ENCODE data around the gene ALLC. TPM values are rescaled to one million over a fixed set of nuclear protein-coding genes. Genes with fewer than 3 reads are reported as not detected.

The ALLC gene
- total RNA-seq, 3 donors from 2014 or later: not detected

DNA sequence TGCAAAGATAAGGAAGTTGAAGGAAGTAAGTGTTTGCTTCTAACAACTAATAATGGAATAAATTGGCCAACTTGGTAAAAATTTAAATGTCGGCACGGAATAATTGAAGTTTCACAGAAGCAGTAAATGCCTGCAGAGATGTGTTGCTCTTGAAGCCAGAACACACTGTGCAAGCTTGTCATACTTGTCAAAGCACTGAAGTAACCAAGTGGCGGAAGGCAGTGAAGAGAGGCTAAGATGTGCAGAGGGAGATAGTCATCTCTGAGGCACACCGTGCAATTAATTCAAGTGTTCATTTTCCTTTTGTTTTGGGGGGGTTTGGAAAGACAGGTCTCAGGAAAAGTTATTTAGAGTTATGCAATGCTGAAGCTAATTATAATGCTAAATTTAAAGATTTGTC lies 50.6 kb downstream of the ALLC start:
- TF ChIP-seq, protein P1, sequence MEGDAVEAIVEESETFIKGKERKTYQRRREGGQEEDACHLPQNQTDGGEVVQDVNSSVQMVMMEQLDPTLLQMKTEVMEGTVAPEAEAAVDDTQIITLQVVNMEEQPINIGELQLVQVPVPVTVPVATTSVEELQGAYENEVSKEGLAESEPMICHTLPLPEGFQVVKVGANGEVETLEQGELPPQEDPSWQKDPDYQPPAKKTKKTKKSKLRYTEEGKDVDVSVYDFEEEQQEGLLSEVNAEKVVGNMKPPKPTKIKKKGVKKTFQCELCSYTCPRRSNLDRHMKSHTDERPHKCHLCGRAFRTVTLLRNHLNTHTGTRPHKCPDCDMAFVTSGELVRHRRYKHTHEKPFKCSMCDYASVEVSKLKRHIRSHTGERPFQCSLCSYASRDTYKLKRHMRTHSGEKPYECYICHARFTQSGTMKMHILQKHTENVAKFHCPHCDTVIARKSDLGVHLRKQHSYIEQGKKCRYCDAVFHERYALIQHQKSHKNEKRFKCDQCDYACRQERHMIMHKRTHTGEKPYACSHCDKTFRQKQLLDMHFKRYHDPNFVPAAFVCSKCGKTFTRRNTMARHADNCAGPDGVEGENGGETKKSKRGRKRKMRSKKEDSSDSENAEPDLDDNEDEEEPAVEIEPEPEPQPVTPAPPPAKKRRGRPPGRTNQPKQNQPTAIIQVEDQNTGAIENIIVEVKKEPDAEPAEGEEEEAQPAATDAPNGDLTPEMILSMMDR (IDR thresholded peaks at IDR 0.05): no peak
- intact Hi-C loops (cut with DNase I, micrococcal nuclease): no loop called here
- DNase-seq (no peak), ATAC-seq (no peak)
- Histone ChIP-seq H3K36me3 (ENCODE audit: low read depth) (no peaks in the 10 kb centered on the region), H3K4me3 (no peak overlapping the region), H3K9me3 (no peaks in the 10 kb centered on the region), H3K4me1 (ENCODE audit: low read depth) (no peaks in the 10 kb centered on the region)

DNA sequence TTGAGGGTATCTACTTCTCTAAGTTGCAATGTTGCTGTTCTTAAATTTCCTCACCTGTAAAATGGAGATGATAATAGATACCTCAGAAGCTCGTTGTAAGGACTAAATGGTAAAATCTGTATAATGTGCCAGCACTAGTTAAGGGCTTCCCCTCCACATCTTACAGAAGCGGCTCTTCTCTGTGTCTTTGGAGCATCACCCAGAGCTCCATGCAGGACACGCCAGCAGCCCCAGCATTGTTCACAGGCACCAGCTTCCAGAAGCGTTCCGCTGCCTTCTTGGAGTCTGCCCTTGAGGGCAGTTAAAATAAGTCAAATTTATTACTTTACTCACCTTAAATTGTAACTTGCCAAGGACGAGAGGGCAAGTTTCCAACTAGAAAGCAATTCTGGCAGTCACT lies 51.2 kb downstream of the ALLC start:
- Histone ChIP-seq H3K4me3 (no peak overlapping the region), H3K4me1 (ENCODE audit: low read depth) (no peaks in the 10 kb centered on the region), H3K9me3 (no peaks in the 10 kb centered on the region), H3K36me3 (ENCODE audit: low read depth) (no peaks in the 10 kb centered on the region)
- DNase-seq (no peak), ATAC-seq (no peak)
- TF ChIP-seq, protein P1 (IDR thresholded peaks at IDR 0.05): no peak
- intact Hi-C loops (cut with DNase I, micrococcal nuclease): no loop called here

DNA sequence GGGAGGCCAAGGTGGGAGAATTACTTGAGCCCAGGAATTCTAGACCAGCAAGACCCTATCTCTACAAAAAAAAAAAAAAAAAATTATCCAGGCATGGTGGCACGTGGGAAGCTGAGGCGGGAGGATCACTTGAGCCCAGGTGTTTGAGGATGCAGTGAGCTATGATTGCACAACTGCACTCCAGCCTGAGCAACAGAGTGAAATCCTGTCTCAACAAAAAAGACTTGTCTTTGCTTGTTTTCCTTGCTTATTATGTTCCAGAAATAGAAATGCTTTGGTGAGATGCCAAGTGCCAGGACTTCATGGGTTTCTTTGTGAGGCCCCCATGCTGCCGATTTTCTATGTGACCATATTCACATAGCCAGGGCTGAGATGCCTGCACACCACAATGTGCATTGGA lies 54.4 kb downstream of the ALLC start:
- DNase-seq: no peak
- ATAC-seq: no peak
- Histone ChIP-seq H3K36me3 (ENCODE audit: low read depth) (no peaks in the 10 kb centered on the region), H3K4me1 (ENCODE audit: low read depth) (no peaks in the 10 kb centered on the region), H3K9me3 (no peaks in the 10 kb centered on the region), H3K4me3 (no peak overlapping the region)
- intact Hi-C loops (cut with DNase I, micrococcal nuclease): no loop called here
- TF ChIP-seq, protein P1 (IDR thresholded peaks at IDR 0.05): no peak

DNA sequence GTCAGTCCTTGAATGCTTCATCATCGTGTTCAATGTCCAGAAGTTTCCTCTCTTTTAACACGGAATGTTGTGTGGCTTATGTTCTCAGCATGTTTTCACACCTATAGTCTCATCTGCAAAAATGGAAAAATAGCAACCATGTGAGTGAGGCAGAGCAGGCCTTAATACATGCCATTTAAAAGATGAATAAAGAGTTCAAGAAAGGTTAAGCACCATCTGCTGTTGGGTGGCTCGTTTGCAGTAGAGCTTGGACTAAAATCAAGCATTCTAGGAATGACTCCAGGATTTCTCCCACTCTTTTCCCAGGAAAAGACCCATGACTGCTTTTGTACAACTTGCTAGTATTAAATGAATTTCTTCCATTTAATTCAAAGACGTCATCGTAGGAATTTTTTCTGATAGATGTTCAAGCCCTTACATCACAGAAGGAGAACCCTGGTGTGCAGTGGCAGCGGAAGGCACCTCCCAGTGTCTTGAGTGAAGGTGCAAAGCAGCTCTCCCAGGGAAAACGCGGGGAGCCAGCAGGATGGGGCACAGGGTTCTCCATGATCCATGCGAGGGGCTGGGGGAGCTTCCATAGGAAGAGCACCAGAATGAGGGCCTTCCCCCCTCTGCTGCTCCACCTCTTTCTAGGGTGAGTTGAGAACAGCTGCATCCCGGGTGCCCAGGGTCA lies 55.0 kb downstream of the ALLC start:
- TF ChIP-seq, protein P1 (IDR thresholded peaks at IDR 0.05): no peak
- Histone ChIP-seq H3K9me3 (no peaks in the 10 kb centered on the region), H3K36me3 (ENCODE audit: low read depth) (no peaks in the 10 kb centered on the region), H3K4me3 (no peak overlapping the region), H3K4me1 (ENCODE audit: low read depth) (no peaks in the 10 kb centered on the region)
- ATAC-seq (no peak), DNase-seq (no peak)
- intact Hi-C loops (cut with DNase I, micrococcal nuclease): no loop called here

DNA sequence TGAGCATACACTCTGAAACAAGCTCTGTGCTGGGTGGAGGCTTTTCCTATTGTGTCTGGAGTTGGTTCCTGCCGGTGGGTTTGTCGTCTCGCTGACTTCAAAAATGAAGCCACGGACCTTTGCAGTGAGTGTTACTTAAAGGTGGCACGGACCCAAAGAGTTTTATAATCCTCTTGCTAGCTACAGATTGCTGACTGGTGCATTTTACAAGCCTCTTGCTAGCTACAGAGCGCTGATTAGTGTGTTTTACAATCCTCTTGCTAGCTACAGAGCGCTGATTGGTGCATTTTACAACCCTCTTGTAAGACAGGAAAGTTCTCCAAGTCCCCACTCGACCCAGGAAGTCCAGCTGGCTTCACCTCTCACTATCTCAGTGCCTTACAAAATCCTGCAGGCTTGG lies 60.7 kb downstream of the ALLC start:
- no peak for DNase-seq
- no peaks in the 10 kb centered on the region for H3K9me3 ChIP-seq
- H3K4me1 ChIP-seq (ENCODE audit: low read depth): no peaks in the 10 kb centered on the region
- intact Hi-C loops (cut with DNase I, micrococcal nuclease): no loop called here
- H3K36me3 ChIP-seq (ENCODE audit: low read depth): no peaks in the 10 kb centered on the region
- no peak for ATAC-seq
- TF ChIP-seq, protein P1 (IDR thresholded peaks at IDR 0.05): no peak
- no peak overlapping the region for H3K4me3 ChIP-seq

DNA sequence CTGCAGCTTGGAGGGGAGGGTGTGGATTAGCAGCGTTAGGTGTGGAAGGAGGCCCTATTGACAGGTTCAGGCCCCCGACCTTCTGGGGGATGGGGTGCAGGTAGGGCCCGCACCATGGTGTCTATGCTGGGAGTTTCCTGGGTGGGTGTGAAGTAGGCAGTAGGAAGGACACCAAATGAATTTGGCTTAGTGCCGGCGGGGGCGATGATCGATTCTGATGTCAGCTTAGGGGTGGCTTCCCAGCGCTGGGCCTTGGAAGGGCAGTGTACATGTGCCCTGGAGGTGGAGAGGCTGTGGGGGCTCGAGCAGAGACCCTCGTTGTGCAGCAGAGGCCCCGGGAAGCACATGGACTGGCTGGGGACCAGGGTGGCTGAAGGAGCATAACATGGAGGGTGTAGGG lies 67.0 kb downstream of the ALLC start:
- Histone ChIP-seq H3K4me3 (no peak overlapping the region), H3K4me1 (ENCODE audit: low read depth) (no peaks in the 10 kb centered on the region), H3K9me3 (no peaks in the 10 kb centered on the region), H3K36me3 (ENCODE audit: low read depth) (no peaks in the 10 kb centered on the region)
- TF ChIP-seq, protein P1 (IDR thresholded peaks at IDR 0.05): no peak
- DNase-seq (no peak), ATAC-seq (no peak)
- intact Hi-C loops (cut with DNase I, micrococcal nuclease): no loop called here

Measured in mucosa of descending colon (tissue), 3 donors.